Caco-2 (cell line): Measurements from ENCODE around the gene CR1. TPM values are rescaled to one million over a fixed set of nuclear protein-coding genes. Genes with fewer than 3 reads are reported as not detected.
"Not testable (repeated sequence)": the region's sequence is repeated elsewhere in the genome, so short reads cannot be mapped to it uniquely, and the experiment has no call there.

ENCODE experiments used
- BruUV-seq: library from RNA; stranded (reverse); fragments of 400-500 nt; replicated peaks from 2 replicates; lab custom pipeline; 2021; lab: Mats Ljungman, UMichigan
- CTCF ChIA-PET: fragments of 300-600 bp; sonication (Branson Sonifier 250); formaldehyde crosslinking; loops from one replicate; lab custom pipeline; 2022; ENCODE audit warnings: antibody characterized with exemption; lab: Charles Lee
- POLR2A ChIA-PET: fragments of 300-600 bp; sonication (Branson Sonifier 250); formaldehyde crosslinking; loops from one replicate; lab custom pipeline; 2022; ENCODE audit warnings: antibody characterized with exemption; lab: Charles Lee
- DNase-seq, 2 experiments: peaks; one replicate each; pipeline versions ENCODE4 v3.0.0 to v3.0.0-alpha.2; 2020 to 2022
- H3K27me3 ChIP-seq: replicated peaks from 2 replicates; pipeline ENCODE4 v1.6.0; 2011; ENCODE audit warnings: low read length; ENCODE audit not compliant: control insufficient read depth, insufficient read depth
- H3K36me3 ChIP-seq: 2 replicates; pipeline ENCODE4 v1.5.1; 2011; ENCODE audit warnings: low read length; ENCODE audit not compliant: control insufficient read depth, insufficient read depth
- H3K4me1 ChIP-seq: fragments of 250-450 bp; sonication (Bioruptor Pico); 2 replicates; pipeline ENCODE4 v1.5.1; 2020; ENCODE audit warnings: mild to moderate bottlenecking
- H3K4me3 ChIP-seq: 2 replicates; pipeline ENCODE4 v1.5.1; 2011; ENCODE audit warnings: low read depth, mild to moderate bottlenecking, control low read depth, low read length
- H3K9me3 ChIP-seq: fragments of 250-450 bp; sonication (Bioruptor Pico); 2 replicates; pipeline ENCODE4 v1.5.1; 2020; ENCODE audit warnings: mild to moderate bottlenecking, moderate library complexity
- H3K27ac Mint-ChIP-seq: one replicate; pipeline ENCODE4 v1.8.0; 2022; ENCODE audit warnings: mixed read lengths; ENCODE audit not compliant: unreplicated experiment
- H3K27me3 Mint-ChIP-seq: one replicate; pipeline ENCODE4 v1.8.0; 2022; ENCODE audit warnings: mixed read lengths; ENCODE audit not compliant: insufficient read depth, unreplicated experiment
- H3K36me3 Mint-ChIP-seq: one replicate; pipeline ENCODE4 v1.8.0; 2022; ENCODE audit warnings: mild to moderate bottlenecking, mixed read lengths; ENCODE audit not compliant: insufficient read depth, unreplicated experiment
- H3K4me1 Mint-ChIP-seq: one replicate; pipeline ENCODE4 v1.8.0; 2022; ENCODE audit warnings: low read depth, mixed read lengths; ENCODE audit not compliant: unreplicated experiment
- H3K4me3 Mint-ChIP-seq: one replicate; pipeline ENCODE4 v1.8.0; 2022; ENCODE audit warnings: mild to moderate bottlenecking, moderate library complexity, mixed read lengths; ENCODE audit not compliant: unreplicated experiment
- H3K9me3 Mint-ChIP-seq: one replicate; pipeline ENCODE4 v1.8.0; 2022; ENCODE audit warnings: mixed read lengths; ENCODE audit not compliant: unreplicated experiment
- intact Hi-C: fragments of 100-400 bp; cut with micrococcal nuclease; formaldehyde crosslinking; loops from one replicate; pipeline ENCODE4 v1.10.0; 2022; ENCODE audit not compliant: unreplicated experiment
- total RNA-seq: library from RNA; stranded (reverse); gene quantifications from 2 replicates; pipeline ENCODE4 v1.2.3, GENCODE V29; 2022
- TF ChIP-seq, protein P1 (sequence below), 2 experiments: fragments of 200-600 bp in 1 of 2; IDR thresholded peaks; 1 replicate in 1 of 2; 2 replicates in 1 of 2; pipeline versions ENCODE4 v1.5.1 to v1.8.0; 2011 to 2022; ENCODE audit warnings: antibody characterized with exemption in 1 of 2, control low read depth in 1 of 2, inconsistent platforms in 1 of 2, low read depth in 1 of 2, low read length in 1 of 2, mild to moderate bottlenecking in 1 of 2, moderate library complexity in 1 of 2; ENCODE audit not compliant: insufficient read depth in 1 of 2, severe bottlenecking in 1 of 2, unreplicated experiment in 1 of 2

The CR1 gene
- total RNA-seq, 1 experiment from 2014 or later: not detected

GRCh38 chr1:207631137-207631536, 135.2 kb downstream of the CR1 start:
- BruUV-seq: no TSS peak
- no peaks in the 10 kb centered on the region for H3K9me3 Mint-ChIP-seq
- ChIA-PET POLR2A (no interaction called here), CTCF (no interaction called here)
- no peak overlapping the region for H3K27ac Mint-ChIP-seq
- no peaks in the 10 kb centered on the region for H3K4me1 ChIP-seq
- TF ChIP-seq, protein P1, sequence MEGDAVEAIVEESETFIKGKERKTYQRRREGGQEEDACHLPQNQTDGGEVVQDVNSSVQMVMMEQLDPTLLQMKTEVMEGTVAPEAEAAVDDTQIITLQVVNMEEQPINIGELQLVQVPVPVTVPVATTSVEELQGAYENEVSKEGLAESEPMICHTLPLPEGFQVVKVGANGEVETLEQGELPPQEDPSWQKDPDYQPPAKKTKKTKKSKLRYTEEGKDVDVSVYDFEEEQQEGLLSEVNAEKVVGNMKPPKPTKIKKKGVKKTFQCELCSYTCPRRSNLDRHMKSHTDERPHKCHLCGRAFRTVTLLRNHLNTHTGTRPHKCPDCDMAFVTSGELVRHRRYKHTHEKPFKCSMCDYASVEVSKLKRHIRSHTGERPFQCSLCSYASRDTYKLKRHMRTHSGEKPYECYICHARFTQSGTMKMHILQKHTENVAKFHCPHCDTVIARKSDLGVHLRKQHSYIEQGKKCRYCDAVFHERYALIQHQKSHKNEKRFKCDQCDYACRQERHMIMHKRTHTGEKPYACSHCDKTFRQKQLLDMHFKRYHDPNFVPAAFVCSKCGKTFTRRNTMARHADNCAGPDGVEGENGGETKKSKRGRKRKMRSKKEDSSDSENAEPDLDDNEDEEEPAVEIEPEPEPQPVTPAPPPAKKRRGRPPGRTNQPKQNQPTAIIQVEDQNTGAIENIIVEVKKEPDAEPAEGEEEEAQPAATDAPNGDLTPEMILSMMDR (IDR thresholded peaks at IDR 0.05; ENCODE audit: insufficient read depth in 1 of 2, low read depth in 1 of 2, low read length in 1 of 2, severe bottlenecking in 1 of 2, unreplicated experiment in 1 of 2): no peak
- intact Hi-C loops: no loop called here
- no peak overlapping the region for H3K4me3 Mint-ChIP-seq
- H3K4me3 ChIP-seq: no peak overlapping the region
- H3K9me3 ChIP-seq: no peaks in the 10 kb centered on the region
- H3K27me3 ChIP-seq: no peaks in the 10 kb centered on the region
- no peaks in the 10 kb centered on the region for H3K36me3 Mint-ChIP-seq
- no peak for DNase-seq
- peaks cover 16% of the 10 kb centered on the region for H3K4me1 Mint-ChIP-seq
- H3K27me3 Mint-ChIP-seq: peaks cover 18% of the 10 kb centered on the region
- no peaks in the 10 kb centered on the region for H3K36me3 ChIP-seq

DNA sequence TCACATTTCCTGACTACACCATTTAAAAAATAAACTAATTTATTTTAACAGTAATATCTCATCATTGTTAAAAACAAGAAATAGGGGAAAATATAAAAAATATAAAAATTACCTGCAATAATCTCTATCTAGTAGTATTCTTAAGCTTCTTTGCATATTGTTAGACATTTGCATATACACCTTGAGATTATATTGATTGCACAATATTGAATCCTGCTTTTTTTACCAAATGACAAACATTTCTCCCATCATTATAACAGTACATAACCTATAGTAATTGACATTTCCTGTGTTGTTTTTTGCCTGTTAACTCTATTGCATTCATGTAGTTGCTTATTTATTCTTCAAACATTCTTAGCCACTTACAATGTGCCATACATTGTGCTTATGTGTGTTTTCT, 137.3 kb downstream of the CR1 start:
- no peak for DNase-seq
- peaks cover 11% of the 10 kb centered on the region for H3K27me3 Mint-ChIP-seq
- H3K9me3 ChIP-seq: no peaks in the 10 kb centered on the region
- no peak overlapping the region for H3K4me3 Mint-ChIP-seq
- peaks cover 11% of the 10 kb centered on the region for H3K4me1 Mint-ChIP-seq
- no TSS peak for BruUV-seq
- TF ChIP-seq, protein P1 (IDR thresholded peaks at IDR 0.05; ENCODE audit: insufficient read depth in 1 of 2, low read depth in 1 of 2, low read length in 1 of 2, severe bottlenecking in 1 of 2, unreplicated experiment in 1 of 2): no peak
- H3K4me3 ChIP-seq: no peak overlapping the region
- ChIA-PET POLR2A (no interaction called here), CTCF (no interaction called here)
- no peak overlapping the region for H3K27ac Mint-ChIP-seq
- H3K27me3 ChIP-seq: no peaks in the 10 kb centered on the region
- intact Hi-C loops: no loop called here
- H3K9me3 Mint-ChIP-seq: no peaks in the 10 kb centered on the region
- H3K36me3 ChIP-seq: no peaks in the 10 kb centered on the region
- H3K36me3 Mint-ChIP-seq: no peaks in the 10 kb centered on the region
- H3K4me1 ChIP-seq: no peaks in the 10 kb centered on the region

DNA sequence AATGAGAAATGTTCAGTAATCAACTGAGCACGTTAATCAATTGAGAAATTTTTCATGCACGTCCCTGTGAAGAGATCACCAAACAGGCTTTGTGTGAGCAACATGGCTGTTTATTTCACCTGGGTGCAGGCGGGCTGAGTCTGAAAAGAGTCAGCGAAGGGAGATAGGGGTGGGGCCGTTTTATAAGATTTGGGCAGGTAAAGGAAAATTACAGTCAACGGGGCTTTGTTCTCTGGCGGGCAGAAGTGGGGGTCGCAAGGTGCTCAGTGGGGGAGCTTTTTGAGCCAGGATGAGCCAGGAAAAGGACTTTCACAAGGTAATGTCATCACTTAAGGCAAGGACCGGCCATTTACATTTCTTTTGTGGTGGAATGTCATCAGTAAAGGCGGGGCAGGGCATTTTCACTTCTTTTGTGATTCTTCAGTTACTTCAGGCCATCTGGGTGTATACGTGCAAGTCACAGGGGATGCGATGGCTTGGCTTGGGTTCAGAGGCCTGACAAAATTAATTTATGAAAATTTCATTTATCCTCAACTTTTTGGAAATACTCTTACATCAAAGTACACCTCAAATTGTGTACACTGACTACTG, 137.8 kb downstream of the CR1 start:
- H3K4me3 Mint-ChIP-seq, H3K27ac Mint-ChIP-seq, H3K9me3 ChIP-seq, CTCF ChIA-PET, H3K36me3 Mint-ChIP-seq, H3K27me3 ChIP-seq, POLR2A ChIA-PET, H3K36me3 ChIP-seq, intact Hi-C loops, BruUV-seq, H3K9me3 Mint-ChIP-seq, H3K4me1 ChIP-seq, H3K4me3 ChIP-seq, DNase-seq: not testable (repeated sequence)
- Mint-ChIP-seq H3K27me3 (peaks cover 11% of the 10 kb centered on the region), H3K4me1 (peaks cover 11% of the 10 kb centered on the region)

- H3K27ac Mint-ChIP-seq, H3K9me3 ChIP-seq, POLR2A ChIA-PET, CTCF ChIA-PET, H3K4me3 Mint-ChIP-seq, BruUV-seq, H3K4me1 ChIP-seq, DNase-seq, H3K27me3 ChIP-seq, H3K4me3 ChIP-seq, H3K36me3 ChIP-seq, intact Hi-C loops, H3K36me3 Mint-ChIP-seq, H3K9me3 Mint-ChIP-seq: not testable (repeated sequence)
- Mint-ChIP-seq H3K27me3 (peaks cover 12% of the 10 kb centered on the region), H3K4me1 (peaks cover 11% of the 10 kb centered on the region)
Observed at GRCh38 chr1:207634293-207634692, 138.3 kb downstream of the CR1 start.

DNA sequence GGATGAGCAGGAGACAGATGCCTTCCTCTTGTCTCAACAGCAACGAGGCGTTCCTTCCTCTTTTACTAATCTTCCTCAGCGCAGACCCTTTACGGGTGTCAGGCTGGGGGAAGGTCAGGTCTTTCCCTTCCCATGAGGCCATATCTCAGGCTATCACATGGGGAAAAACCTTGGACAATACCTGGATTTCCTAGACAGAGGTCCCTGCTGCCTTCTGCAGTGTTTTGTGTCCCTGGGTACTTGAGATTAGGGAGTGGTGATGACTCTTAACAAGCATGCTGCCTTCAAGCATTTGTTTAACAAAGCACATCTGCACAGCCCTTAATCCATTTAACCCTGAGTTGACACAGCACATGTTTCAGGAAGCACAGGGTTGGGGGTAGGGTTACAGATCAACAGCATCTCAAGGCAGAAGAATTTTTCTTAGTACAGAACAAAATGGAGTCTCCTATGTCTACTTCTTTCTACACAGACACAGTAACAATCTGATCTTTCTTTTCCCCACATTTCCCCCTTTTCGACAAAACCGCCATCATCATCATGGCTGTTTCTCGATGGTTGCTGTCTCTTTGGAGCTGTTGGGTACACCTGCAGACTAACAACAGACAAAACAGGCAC, 139.7 kb downstream of the CR1 start:
- peaks cover 11% of the 10 kb centered on the region for H3K4me1 Mint-ChIP-seq
- H3K4me1 ChIP-seq, H3K27ac Mint-ChIP-seq, H3K36me3 Mint-ChIP-seq, H3K36me3 ChIP-seq, POLR2A ChIA-PET, BruUV-seq, H3K9me3 ChIP-seq, H3K4me3 ChIP-seq, intact Hi-C loops, H3K27me3 ChIP-seq, CTCF ChIA-PET, DNase-seq, H3K27me3 Mint-ChIP-seq, H3K9me3 Mint-ChIP-seq, H3K4me3 Mint-ChIP-seq: not testable (repeated sequence)
